GM18873 (cell line): ENCODE results near the gene FZD4.
"Not testable (repeated sequence)": the region's sequence is repeated elsewhere in the genome, so short reads cannot be mapped to it uniquely, and the experiment has no call there.

Experiments
- ATAC-seq: cut with Tn5 transposase; IDR thresholded peaks from one replicate; pipeline ENCODE4 v1.9.1; 2021; ENCODE audit warnings: mild to moderate bottlenecking, moderate library complexity, moderate number of reproducible peaks; ENCODE audit not compliant: unreplicated experiment, low FRiP score

Gene FZD4

DNA sequence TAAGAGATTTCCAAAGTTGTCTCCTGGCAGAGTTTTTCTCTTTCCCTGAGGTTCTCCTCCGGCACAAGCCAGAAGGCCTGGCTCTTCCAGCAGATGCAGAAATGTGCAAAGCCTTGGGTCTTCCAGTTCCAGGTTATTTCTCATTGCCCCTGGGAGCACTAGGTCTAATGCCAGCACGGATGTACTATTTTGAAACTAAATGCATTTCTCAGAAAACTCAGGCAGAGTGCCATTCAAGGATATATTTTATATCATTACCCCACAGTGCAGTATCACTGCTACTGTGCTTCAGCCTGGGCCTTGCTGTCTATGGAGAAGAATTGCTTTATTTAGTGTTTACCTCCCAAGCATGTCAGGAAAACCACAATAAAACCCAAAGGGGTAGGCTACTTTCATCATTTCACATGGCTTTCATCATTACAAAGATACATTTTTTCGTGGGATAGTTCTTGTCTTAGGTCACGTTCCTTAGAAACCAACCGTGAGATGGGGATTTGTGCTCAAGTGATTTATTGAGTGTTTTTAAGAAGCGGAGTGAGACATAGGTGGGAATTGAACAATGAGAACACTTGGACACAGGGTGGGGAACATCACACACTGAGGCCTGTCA is 22.4 kb upstream of the FZD4 start:
- ATAC-seq = no peak

GRCh38 chr11:86972734-86973133 is 17.5 kb upstream of the FZD4 start:
- ATAC-seq = no peak

GRCh38 chr11:86969258-86969657 is 14.1 kb upstream of the FZD4 start:
- no peak for ATAC-seq

DNA sequence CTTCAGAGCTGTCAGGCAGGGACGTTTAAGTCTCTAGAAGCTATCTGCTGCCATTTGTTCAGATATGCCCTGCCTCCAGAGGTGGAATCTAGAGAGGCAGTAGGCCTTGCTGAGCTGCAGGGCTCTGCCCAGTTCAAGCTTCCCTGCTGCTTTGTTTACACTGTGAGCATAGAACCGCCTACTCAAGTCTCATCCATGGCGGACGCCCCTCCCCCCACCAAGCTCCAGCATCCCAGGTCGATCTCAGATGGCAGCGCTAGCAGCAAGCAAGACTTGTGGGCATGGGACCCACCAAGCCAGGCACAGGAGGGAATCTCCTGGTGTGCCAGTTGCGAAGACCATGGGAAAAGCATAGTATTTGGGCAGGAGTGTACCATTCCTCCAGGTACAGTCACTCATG is 12.4 kb upstream of the FZD4 start:
- not testable (repeated sequence) for ATAC-seq

DNA sequence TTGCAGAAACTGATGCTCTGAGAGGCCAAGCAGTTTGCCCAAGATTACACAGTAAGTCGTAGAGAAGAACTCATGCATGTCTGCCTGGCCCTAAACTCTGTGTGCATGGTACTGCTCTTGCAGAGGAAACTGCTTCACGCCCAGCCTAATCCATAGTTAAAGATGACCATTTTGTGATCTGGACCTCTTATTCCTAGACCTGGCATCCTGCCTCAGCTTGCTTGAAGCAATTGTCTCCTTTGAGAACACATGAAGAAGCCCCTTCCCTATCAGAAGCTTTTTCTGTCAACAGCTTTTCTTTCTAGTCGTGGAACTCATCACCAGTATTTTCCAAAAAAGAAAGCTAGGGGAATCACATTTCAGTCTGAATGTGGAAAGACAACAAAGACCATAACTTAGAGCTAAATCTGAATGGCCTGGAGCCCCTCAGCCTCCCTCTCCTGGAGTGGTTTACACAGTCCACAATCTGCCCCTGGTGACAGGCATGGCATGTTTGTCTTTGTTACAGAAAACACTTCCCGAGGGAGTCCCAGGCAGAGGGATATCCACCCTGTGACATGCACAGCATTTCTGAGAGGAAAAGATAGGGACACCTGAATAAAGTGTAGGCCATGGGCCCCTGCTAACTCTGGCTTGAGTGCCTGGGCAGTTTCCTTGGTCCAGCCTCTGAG is 2.9 kb upstream of the FZD4 start:
- ATAC-seq = no peak

- no peak for ATAC-seq
Measured at GRCh38 chr11:86956905-86957195, 1.7 kb upstream of the FZD4 start.

GRCh38 chr11:86955111-86955360 is 159 bp downstream of the FZD4 start:
- peak; percentile 28 for ATAC-seq

GRCh38 chr11:86954269-86955110 is 705 bp downstream of the FZD4 start:
- no peak for ATAC-seq

DNA sequence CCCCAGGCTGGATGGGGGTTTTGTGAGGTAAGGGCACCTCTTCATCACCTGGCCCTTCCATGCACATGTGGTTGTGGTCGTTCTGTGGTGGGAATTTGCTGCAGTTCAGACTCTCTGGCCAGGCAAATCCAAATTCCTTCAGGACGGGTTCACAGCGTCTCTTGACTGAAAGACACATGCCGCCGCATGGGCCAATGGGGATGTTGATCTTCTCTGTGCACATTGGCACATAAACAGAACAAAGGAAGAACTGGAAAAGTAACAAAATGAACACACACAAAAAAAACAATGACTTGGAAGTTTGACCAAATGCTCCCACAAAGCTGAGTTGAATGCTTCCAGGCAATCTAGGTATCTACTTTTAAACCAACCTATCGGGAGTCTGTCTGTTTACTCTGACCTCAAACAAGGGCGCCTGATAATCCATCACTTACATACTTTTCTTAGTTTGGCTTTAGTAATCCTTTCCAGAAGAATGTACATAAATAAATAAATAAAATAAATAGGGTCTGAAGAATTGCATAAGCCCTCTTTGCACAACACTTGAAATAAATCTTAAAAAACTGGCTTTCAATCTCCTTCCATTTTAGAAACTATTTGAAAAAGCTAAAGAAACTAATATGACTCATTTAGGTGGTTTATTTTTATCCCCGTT is 2.8 kb downstream of the FZD4 start:
- ATAC-seq = no peak

- ATAC-seq = no peak
Measured at GRCh38 chr11:86951706-86952105, 3.5 kb downstream of the FZD4 start.

- ATAC-seq = no peak
Measured at GRCh38 chr11:86950661-86950995, 4.6 kb downstream of the FZD4 start.

DNA sequence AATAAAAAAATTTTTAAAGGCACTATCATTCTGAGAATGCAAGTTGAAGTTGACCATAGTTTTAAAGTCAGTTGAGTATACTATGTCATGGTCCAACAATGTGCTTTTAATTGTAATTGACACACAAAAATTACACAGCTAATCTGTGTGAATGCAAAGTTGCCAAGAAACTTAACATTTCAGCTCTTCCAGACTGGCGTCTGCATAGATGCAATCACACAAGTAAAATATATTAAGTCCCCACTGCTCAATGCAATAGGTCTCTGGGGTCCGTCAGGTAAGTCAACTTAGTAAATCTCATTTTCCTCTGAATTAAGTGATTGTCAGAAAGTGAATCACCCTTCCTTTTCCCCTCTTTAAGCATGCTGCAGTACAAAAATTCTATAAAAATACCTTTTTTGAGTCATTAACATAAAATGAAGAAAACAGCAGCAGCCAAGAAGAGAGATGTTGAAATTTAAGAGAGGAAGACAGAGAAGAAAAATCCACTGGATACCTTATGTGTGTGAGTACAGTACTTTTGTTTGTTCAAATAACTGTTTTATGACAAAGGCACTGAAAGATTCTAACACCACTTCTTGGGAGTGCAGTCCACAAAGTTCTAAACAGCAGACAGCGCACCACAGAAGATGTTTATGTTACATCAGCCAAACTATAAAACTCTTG is 5.1 kb downstream of the FZD4 start:
- no peak for ATAC-seq

DNA sequence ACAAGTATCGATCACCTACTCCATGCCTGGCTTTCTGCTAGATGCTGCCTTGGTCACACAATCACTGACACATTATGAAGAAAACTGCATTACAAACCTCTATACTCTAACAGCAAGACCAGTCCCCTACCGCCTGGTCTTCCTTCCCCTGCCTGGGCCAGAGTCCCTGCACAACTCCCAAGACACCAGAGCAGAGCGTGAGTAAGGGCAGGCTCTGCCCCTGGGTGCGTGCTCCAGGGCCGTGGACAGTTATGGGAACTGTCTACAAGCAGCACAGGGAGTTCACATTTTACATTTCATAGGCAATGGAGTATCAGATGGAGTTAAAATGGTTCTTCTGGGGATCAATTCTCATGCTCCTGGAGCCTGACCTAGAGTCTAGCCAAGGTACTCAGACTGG is 6.5 kb downstream of the FZD4 start:
- no peak for ATAC-seq

DNA sequence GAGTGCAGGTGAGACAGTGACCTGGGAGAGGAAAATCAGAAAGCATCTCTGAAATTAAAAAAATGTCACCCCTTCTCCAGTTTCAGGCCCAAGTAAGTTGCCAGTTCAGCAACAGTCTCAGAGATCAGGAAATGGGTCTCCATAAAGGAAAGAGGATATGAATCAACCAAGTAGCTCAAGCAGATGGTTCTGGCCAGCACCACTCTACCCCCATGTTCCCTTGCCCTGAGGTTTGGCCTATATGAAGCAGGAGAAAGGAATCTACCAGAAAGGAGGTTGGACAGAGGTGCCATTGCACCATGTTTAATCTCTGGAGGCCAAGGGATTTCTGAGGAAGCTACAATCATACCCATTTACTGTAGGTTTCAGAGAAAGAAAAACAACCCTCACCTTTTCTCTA is 7.7 kb downstream of the FZD4 start:
- ATAC-seq = no peak

- ATAC-seq = not testable (repeated sequence)
Measured at GRCh38 chr11:86943505-86943904, 11.7 kb downstream of the FZD4 start.

DNA sequence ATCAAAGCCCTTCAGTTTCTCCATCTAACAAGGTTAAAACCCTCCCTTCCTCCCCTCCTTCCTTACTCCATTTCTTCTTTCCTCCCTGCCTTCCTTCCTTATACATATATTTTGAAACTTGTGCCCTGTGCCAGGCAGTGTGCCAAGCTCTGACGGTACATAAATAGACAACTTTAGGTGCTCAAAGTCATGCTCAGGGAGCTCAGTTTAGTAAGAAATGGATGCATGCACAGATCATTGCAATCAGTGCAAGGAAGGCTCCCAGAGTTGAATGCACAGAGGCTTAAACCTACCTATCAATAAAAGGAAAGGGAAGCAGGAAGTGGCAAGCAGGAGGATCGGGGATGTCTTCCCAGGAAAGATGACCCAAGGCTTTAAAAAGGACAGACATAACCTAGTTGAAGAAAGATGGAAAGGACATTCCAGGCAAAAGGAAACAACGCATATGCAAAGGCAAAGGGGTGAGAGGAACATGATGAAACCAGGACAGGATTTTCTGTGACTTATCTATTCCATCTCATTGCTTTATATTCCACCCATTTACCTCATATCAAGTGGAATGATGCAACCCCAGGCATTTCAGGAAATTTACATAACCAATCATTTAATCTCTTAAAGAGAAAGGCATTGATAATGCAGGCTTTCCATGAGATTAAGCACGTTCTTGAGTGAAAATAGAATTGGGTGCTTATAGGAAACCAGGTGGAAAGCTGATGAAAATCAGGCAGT is 13.2 kb downstream of the FZD4 start:
- no peak for ATAC-seq

GRCh38 chr11:86941077-86941870 is 13.9 kb downstream of the FZD4 start:
- no peak for ATAC-seq

DNA sequence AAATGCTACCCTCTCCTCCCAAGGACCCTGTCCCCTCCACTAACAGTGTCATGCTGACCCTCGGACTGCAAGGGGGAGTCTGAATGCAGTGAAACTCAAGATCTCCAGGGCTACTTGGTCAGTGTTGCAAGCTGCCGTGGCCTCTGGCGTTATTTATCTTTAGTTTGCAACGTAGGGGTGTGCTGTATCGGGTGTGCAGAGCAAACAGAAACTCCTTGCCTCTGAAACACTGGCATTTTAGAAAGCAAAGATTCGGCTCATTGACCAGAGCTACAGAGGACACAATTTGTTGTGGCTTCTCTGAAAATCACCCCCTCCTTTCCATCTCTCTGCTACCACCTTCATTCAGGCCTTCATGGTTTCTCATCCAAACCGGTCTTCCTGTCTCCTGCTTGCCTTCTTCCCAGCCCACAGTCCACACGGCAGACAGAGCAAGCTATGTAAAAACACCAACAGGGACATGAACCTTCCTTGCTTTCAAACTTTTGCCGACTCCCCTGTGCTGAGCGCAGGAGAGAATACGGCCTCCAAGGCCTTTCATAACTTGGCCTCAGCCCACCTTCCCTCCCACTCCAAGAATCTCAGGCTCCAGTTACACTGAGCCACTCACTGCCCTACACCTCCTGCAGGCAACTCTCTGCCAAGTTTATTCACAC is 14.9 kb downstream of the FZD4 start:
- ATAC-seq = no peak
